HepG2 (cell line): ENCODE data around the gene TMEM79. TPM values are rescaled to one million over a fixed set of nuclear protein-coding genes. Genes with fewer than 3 reads are reported as not detected.
A peak's percentile ranks its signal among the peaks of the same experiment; 100 is the strongest.

Experiments used
- ATAC-seq: fragments of 200-7000 bp; cut with Tn5 transposase; 3 replicates; pipeline ENCODE4 v1.9.1; 2020; ENCODE audit warnings: mild to moderate bottlenecking, moderate library complexity
- BruUV-seq: library from RNA; stranded (reverse); fragments of 400-500 nt; replicated peaks from 2 replicates; lab custom pipeline; 2021; lab: Mats Ljungman, UMichigan
- CTCF ChIA-PET: fragments of 300-600 bp; formaldehyde crosslinking; extraction: SDS; loops from one replicate; lab custom pipeline; 2021; ENCODE audit warnings: low total read pairs, inconsistent platforms, low intra/inter-chr PET ratio; lab: Yijun Ruan, JAX
- POLR2A ChIA-PET: fragments of 350-600 bp; sonication (Branson Sonifier 250); formaldehyde crosslinking; loops from one replicate; lab custom pipeline; 2020; ENCODE audit warnings: antibody characterized with exemption, inconsistent platforms; lab: Yijun Ruan, JAX
- DNase-seq: peaks from one replicate; pipeline ENCODE4 v3.0.0-alpha.2; 2015; ENCODE audit warnings: low spot score
- FAIRE-seq: peaks from 3 replicates; lab custom pipeline; 2011; peaks lifted over from hg19 to GRCh38; lab: Jason Lieb, UNC
- H2AFZ ChIP-seq: one replicate; pipeline ENCODE4 v1.6.1; 2011; ENCODE audit warnings: low read length, inconsistent platforms
- H3K27ac ChIP-seq: fragments of 300-600 bp; 3 replicates; pipeline ENCODE4 v1.8.0; 2011; ENCODE audit warnings: mixed run types, mild to moderate bottlenecking, mixed read lengths, low read length, inconsistent platforms; ENCODE audit not compliant: insufficient read depth; ENCODE audit errors: extremely low read length
- H3K27me3 ChIP-seq, 2 experiments: fragments of 200-600 bp in 1 of 2; 2 replicates in 1 of 2; 3 replicates in 1 of 2; pipeline versions ENCODE4 v1.6.0 to v1.8.0; 2011; ENCODE audit warnings: low read length in 2 of 2, mild to moderate bottlenecking in 2 of 2, moderate library complexity in 2 of 2, inconsistent platforms in 1 of 2; ENCODE audit not compliant: insufficient read depth in 2 of 2, control insufficient read depth in 1 of 2
- H3K36me3 ChIP-seq, 2 experiments: fragments of 200-600 bp in 1 of 2; replicated peaks in 1 of 2; 2 replicates in 1 of 2; 3 replicates in 1 of 2; pipeline versions ENCODE4 v1.5.1 to v1.8.0; 2011; ENCODE audit warnings: low read length in 2 of 2, inconsistent platforms in 1 of 2; ENCODE audit not compliant: insufficient read depth in 2 of 2, control insufficient read depth in 1 of 2
- H3K4me1 ChIP-seq: 2 replicates; pipeline ENCODE4 v1.5.1; 2012; ENCODE audit warnings: low read length, inconsistent platforms; ENCODE audit not compliant: insufficient read depth
- H3K4me2 ChIP-seq: 2 replicates; pipeline ENCODE4 v1.6.0; 2011; ENCODE audit warnings: low read depth, low read length, inconsistent platforms
- H3K4me3 ChIP-seq, 3 experiments: fragments of 200-600 bp in 1 of 3; sonication (generic), shearing (Covaris generic) in 1 of 3; replicated peaks in 1 of 3; 2 replicates each; pipeline ENCODE4 v1.5.1; 2011 to 2016; ENCODE audit warnings: low read length in 3 of 3, inconsistent platforms in 2 of 3, low read depth in 2 of 3, mild to moderate bottlenecking in 2 of 3, control low read depth in 1 of 3, mixed read lengths in 1 of 3; ENCODE audit not compliant: insufficient read depth in 1 of 3
- H3K79me2 ChIP-seq: one replicate; pipeline ENCODE4 v1.6.1; 2011; ENCODE audit warnings: low read length, inconsistent platforms; ENCODE audit not compliant: insufficient read depth
- H3K9ac ChIP-seq: 2 replicates; pipeline ENCODE4 v1.6.0; 2011; ENCODE audit warnings: mild to moderate bottlenecking, low read depth, low read length, inconsistent platforms; ENCODE audit not compliant: insufficient read depth
- H3K9me3 ChIP-seq: 2 replicates; pipeline ENCODE4 v1.5.1; 2012; ENCODE audit warnings: mild to moderate bottlenecking, low read length
- H4K20me1 ChIP-seq: 2 replicates; pipeline ENCODE4 v1.6.0; 2011; ENCODE audit warnings: inconsistent platforms, mild to moderate bottlenecking, low read length, moderate library complexity; ENCODE audit not compliant: insufficient read depth
- AGO2 ChIP-seq: fragments of 200-400 bp; formaldehyde crosslinking; optimal IDR thresholded peaks from 2 replicates; pipeline ENCODE3; 2017; ENCODE audit warnings: mild to moderate bottlenecking, low read depth, low read length, moderate library complexity
- ARNT ChIP-seq: fragments of 450-650 bp; IDR thresholded peaks from 2 replicates; pipeline ENCODE4 v1.6.1; 2017
- ATM ChIP-seq: fragments of 450-650 bp; IDR thresholded peaks from 2 replicates; pipeline ENCODE4 v1.7.1; 2017; ENCODE audit warnings: mild to moderate bottlenecking, borderline replicate concordance
- HMG20B ChIP-seq: conservative IDR thresholded peaks from 2 replicates; pipeline ENCODE4 v1.6.1; 2016; ENCODE audit warnings: missing genetic modification reagents, missing compliant biosample characterization
- KDM2A ChIP-seq: sonication (generic); formaldehyde crosslinking; IDR thresholded peaks from 2 replicates; pipeline ENCODE4 v1.4.0; 2020; ENCODE audit warnings: low read depth, missing genetic modification reagents, borderline replicate concordance
- MEIS2 ChIP-seq: sonication (generic); formaldehyde crosslinking; IDR thresholded peaks from 2 replicates; pipeline ENCODE4 v1.9.0; 2021; ENCODE audit warnings: mild to moderate bottlenecking, missing genetic modification reagents
- MTA1 ChIP-seq: sonication (generic); formaldehyde crosslinking; IDR thresholded peaks from 2 replicates; pipeline ENCODE4 v1.4.0; 2020; ENCODE audit warnings: missing genetic modification reagents, mild to moderate bottlenecking, borderline replicate concordance
- POLR2A ChIP-seq, 2 experiments: IDR thresholded peaks; 2 replicates each; pipeline ENCODE4 v1.6.1; 2011; ENCODE audit warnings: low read depth in 2 of 2, low read length in 2 of 2, mild to moderate bottlenecking in 1 of 2, moderate library complexity in 1 of 2; ENCODE audit not compliant: insufficient read depth in 1 of 2
- RBM22 ChIP-seq: fragments of 200-400 bp; formaldehyde crosslinking; optimal IDR thresholded peaks from 2 replicates; pipeline ENCODE3; 2017; ENCODE audit warnings: mild to moderate bottlenecking, low read length, moderate library complexity
- RXRA ChIP-seq: sonication (generic); formaldehyde crosslinking; IDR thresholded peaks from 2 replicates; pipeline ENCODE4 v1.5.1; 2020; ENCODE audit warnings: missing genetic modification reagents
- ZNF543 ChIP-seq: sonication (generic); formaldehyde crosslinking; IDR thresholded peaks from 2 replicates; pipeline ENCODE4 v1.4.0; 2020; ENCODE audit warnings: mild to moderate bottlenecking, missing genetic modification reagents
- ZNF773 ChIP-seq: sonication (generic); formaldehyde crosslinking; IDR thresholded peaks from 2 replicates; pipeline ENCODE4 v1.4.0; 2020; ENCODE audit warnings: missing genetic modification reagents, borderline replicate concordance
- ZNF839 ChIP-seq: sonication (generic); formaldehyde crosslinking; IDR thresholded peaks from 2 replicates; pipeline ENCODE4 v1.4.0; 2020; ENCODE audit warnings: missing genetic modification reagents, mild to moderate bottlenecking, borderline replicate concordance
- WGBS: methylation state at CpG from one replicate; pipeline ENCODE4 v1.1.6; 2017; ENCODE audit warnings: low lambda C conversion rate; 5-methylcytosine and 5-hydroxymethylcytosine counted together
- in situ Hi-C: cut with HindIII; loops from 2 replicates; pipeline ENCODE4 v1.10.0; 2017; ENCODE audit warnings: low pct_unique_long_range_greater_than_20kb; ENCODE audit not compliant: extremely low pct_ligation_motif_present
- intact Hi-C: fragments of 100-400 bp; cut with micrococcal nuclease; formaldehyde crosslinking; loops from one replicate; pipeline ENCODE4 v1.10.0; 2022; ENCODE audit not compliant: unreplicated experiment
- polyA plus RNA-seq, 8 experiments: library from polyadenylated mRNA; depleted of rRNA in 3 of 8; stranded (reverse) in 7 of 8; unstranded in 1 of 8; fragments of >200 nt; fragmentation: Illumina TruSeq in 4 of 8; extraction: Trizol in 4 of 8; gene quantifications; 2 replicates each; pipeline versions ENCODE4 v1.2.1 to v1.2.3, GENCODE V29; 2011 to 2016; ENCODE audit warnings: low read depth in 4 of 8, missing spikeins in 1 of 8, mixed read lengths in 1 of 8; ENCODE audit not compliant: insufficient read depth in 1 of 8
- total RNA-seq, 5 experiments: library from RNA; depleted of rRNA; stranded (reverse); fragments of >200 nt; fragmentation: Illumina TruSeq; extraction: Trizol; gene quantifications; 2 replicates each; pipeline ENCODE4 v1.2.3, GENCODE V29; 2016; ENCODE audit warnings: low read depth in 1 of 5
- TF ChIP-seq, protein P1 (sequence below): sonication (generic); formaldehyde crosslinking; IDR thresholded peaks from 2 replicates; pipeline ENCODE4 v1.4.0; 2020; ENCODE audit warnings: mild to moderate bottlenecking, missing genetic modification reagents, borderline replicate concordance
- TF ChIP-seq, protein P2 (sequence below): IDR thresholded peaks from 2 replicates; pipeline ENCODE4 v1.6.1; 2018; ENCODE audit warnings: missing genetic modification reagents, mild to moderate bottlenecking, missing compliant biosample characterization

TMEM79 gene
- total and polyA plus RNA-seq, 2 of the 13 experiments (the other 11 are each of a cell fraction or from before 2014, with no cell fraction given): 1.2 to 1.9 TPM

DNA sequence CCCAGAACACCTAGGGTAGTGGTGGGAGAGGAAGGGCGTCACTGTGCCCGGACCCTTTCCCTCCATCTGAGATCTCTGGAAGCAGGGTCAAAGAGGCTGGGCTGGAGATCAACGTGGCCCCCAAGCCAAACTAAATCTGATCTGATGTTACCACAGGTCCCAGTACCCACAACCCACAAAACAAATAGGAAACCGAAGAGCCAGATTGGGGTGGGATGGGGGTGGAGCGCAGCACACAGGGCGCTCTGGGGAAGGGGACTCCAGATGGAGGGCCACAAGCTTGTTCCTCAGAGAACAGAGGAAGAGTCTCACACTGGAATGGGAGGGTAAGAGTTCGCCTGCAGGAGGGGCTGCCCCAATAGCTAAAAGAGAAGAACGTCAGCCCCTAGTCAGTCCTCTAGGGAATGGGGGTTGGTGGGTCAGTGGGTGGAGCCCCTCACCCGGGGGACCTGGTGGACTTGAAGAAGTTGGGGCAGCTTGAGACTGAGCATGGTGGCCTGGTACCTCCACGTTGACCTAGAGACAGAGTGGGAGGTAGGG, 37.8 kb upstream of the TMEM79 start (continued):
- TF ChIP-seq, protein P1, sequence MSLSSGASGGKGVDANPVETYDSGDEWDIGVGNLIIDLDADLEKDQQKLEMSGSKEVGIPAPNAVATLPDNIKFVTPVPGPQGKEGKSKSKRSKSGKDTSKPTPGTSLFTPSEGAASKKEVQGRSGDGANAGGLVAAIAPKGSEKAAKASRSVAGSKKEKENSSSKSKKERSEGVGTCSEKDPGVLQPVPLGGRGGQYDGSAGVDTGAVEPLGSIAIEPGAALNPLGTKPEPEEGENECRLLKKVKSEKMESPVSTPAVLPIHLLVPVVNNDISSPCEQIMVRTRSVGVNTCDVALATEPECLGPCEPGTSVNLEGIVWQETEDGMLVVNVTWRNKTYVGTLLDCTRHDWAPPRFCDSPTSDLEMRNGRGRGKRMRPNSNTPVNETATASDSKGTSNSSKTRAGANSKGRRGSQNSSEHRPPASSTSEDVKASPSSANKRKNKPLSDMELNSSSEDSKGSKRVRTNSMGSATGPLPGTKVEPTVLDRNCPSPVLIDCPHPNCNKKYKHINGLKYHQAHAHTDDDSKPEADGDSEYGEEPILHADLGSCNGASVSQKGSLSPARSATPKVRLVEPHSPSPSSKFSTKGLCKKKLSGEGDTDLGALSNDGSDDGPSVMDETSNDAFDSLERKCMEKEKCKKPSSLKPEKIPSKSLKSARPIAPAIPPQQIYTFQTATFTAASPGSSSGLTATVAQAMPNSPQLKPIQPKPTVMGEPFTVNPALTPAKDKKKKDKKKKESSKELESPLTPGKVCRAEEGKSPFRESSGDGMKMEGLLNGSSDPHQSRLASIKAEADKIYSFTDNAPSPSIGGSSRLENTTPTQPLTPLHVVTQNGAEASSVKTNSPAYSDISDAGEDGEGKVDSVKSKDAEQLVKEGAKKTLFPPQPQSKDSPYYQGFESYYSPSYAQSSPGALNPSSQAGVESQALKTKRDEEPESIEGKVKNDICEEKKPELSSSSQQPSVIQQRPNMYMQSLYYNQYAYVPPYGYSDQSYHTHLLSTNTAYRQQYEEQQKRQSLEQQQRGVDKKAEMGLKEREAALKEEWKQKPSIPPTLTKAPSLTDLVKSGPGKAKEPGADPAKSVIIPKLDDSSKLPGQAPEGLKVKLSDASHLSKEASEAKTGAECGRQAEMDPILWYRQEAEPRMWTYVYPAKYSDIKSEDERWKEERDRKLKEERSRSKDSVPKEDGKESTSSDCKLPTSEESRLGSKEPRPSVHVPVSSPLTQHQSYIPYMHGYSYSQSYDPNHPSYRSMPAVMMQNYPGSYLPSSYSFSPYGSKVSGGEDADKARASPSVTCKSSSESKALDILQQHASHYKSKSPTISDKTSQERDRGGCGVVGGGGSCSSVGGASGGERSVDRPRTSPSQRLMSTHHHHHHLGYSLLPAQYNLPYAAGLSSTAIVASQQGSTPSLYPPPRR (CRISPR knock-in tag): no peak
- TF ChIP-seq, protein P2, sequence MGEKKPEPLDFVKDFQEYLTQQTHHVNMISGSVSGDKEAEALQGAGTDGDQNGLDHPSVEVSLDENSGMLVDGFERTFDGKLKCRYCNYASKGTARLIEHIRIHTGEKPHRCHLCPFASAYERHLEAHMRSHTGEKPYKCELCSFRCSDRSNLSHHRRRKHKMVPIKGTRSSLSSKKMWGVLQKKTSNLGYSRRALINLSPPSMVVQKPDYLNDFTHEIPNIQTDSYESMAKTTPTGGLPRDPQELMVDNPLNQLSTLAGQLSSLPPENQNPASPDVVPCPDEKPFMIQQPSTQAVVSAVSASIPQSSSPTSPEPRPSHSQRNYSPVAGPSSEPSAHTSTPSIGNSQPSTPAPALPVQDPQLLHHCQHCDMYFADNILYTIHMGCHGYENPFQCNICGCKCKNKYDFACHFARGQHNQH (CRISPR knock-in tag): no peak

DNA sequence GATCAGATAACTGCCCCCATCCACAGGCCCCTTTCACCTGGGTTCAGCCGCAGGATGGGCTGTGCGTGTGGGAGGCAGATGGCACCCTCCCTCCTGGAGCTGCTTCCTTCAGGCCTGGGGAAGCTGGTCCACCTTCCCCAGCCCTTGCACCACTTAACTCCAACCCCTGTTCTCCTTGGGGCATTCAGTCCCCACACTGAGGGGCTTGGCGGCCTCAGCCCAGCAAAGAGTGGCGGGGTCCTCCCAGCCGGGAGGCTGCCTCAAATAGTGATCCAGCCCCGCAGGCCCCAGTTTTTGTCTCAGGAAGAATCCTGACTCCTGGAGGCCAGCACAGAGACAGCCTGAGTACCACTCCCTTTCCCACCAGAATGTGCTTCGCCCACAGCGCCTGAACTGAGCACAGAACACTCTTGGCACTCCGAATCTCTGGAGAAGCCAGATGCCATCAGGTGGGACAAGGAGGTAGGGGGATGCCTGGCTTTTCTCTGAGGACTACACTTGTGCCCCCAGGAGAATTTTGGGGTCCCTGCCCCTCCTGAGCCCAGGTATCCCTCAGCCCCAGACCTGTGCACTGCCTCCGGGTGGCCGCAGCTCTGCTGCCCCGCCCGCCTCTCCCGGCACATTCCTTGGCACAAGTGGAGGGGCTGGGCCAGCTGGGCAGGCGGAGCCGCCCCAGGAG, 37.2 kb upstream of the TMEM79 start:
- BruUV-seq: TSS peak; percentile 13
- Histone ChIP-seq H3K4me3 (no peak overlapping the region), H3K9ac (no peak overlapping the region), H3K27me3 (no peaks in the 10 kb centered on the region), H4K20me1 (no peaks in the 10 kb centered on the region), H3K4me2 (no peak overlapping the region), H3K79me2 (no peaks in the 10 kb centered on the region), H3K9me3 (no peaks in the 10 kb centered on the region), H3K4me1 (peaks cover 34% of the 10 kb centered on the region), H2AFZ (no peak overlapping the region), H3K36me3 (peaks cover 14 to 26% of the 10 kb centered on the region in 2 experiments; a peak in 4 of 5 replicates), H3K27ac (no peak overlapping the region)
- intact Hi-C loops: no loop called here
- DNase-seq: no peak
- 89% methylated on average over 5 of the region's 16 CpGs for WGBS
- peak; percentile 1; the same call in 2 of the 3 replicates for ATAC-seq
- no peak for FAIRE-seq
- in situ Hi-C loops: no loop called here
- ChIA-PET CTCF (no interaction called here), POLR2A (interaction anchor here (0.8 to 2.4 kb wide), 7 partner anchors 10 to 35 kb away, joined by 3 to 9 read pairs (median 3); partner anchors contain the start of genes PMF1 and SMG5)
- TF ChIP-seq HMG20B (CRISPR knock-in tag) (no peak), MEIS2 (CRISPR knock-in tag) (no peak), MTA1 (CRISPR knock-in tag) (no peak), ZNF543 (CRISPR knock-in tag) (peak; percentile 7; the same call in 1 of the 2 replicates), ATM (no peak), KDM2A (CRISPR knock-in tag) (peak; percentile 55; the same call in 1 of the 2 replicates), ZNF773 (CRISPR knock-in tag) (no peak), AGO2 (peak; percentile 89), ARNT (no peak), RBM22 (no peak), ZNF839 (no peak), RXRA (no peak), POLR2A (IDR thresholded peaks at IDR 0.05; ENCODE audit: insufficient read depth in 1 of 2, low read depth in 2 of 2, low read length in 2 of 2) (0 out of 4 replicates have a peak, but pooled peaks of 1 of the 2 experiments have one; percentile 25)
